WERI-Rb-1 (cell line): ENCODE results near the gene B4GALT2.
A peak's percentile ranks its signal among the peaks of the same experiment; 100 is the strongest.

ENCODE experiments used
- DNase-seq: peaks from one replicate; pipeline ENCODE4 v3.0.0-alpha.2; 2020
- H3K27ac ChIP-seq: fragments of 250-450 bp; sonication (Bioruptor Pico); 2 replicates; pipeline ENCODE4 v1.5.1; 2020; ENCODE audit warnings: mild to moderate bottlenecking, moderate library complexity
- H3K27me3 ChIP-seq: fragments of 250-450 bp; sonication (Bioruptor Pico); 2 replicates; pipeline ENCODE4 v1.5.1; 2021; ENCODE audit warnings: mild to moderate bottlenecking, low read depth, moderate library complexity; ENCODE audit not compliant: insufficient read depth, severe bottlenecking
- H3K36me3 ChIP-seq: fragments of 250-450 bp; sonication (Bioruptor Pico); 2 replicates; pipeline ENCODE4 v1.5.1; 2020; ENCODE audit warnings: mild to moderate bottlenecking, moderate library complexity
- H3K4me3 ChIP-seq: 2 replicates; pipeline ENCODE4 v1.5.1; 2011; ENCODE audit warnings: low read depth, mild to moderate bottlenecking, control low read depth, low read length
- H3K9me3 ChIP-seq: fragments of 250-450 bp; sonication (Bioruptor Pico); 2 replicates; pipeline ENCODE4 v1.5.1; 2021; ENCODE audit warnings: mild to moderate bottlenecking, moderate library complexity; ENCODE audit not compliant: severe bottlenecking
- CTCF ChIP-seq: IDR thresholded peaks from 2 replicates; pipeline ENCODE4 v1.5.1; 2011; ENCODE audit warnings: low read depth, mild to moderate bottlenecking, control low read depth, inconsistent platforms, low read length

B4GALT2 gene

DNA sequence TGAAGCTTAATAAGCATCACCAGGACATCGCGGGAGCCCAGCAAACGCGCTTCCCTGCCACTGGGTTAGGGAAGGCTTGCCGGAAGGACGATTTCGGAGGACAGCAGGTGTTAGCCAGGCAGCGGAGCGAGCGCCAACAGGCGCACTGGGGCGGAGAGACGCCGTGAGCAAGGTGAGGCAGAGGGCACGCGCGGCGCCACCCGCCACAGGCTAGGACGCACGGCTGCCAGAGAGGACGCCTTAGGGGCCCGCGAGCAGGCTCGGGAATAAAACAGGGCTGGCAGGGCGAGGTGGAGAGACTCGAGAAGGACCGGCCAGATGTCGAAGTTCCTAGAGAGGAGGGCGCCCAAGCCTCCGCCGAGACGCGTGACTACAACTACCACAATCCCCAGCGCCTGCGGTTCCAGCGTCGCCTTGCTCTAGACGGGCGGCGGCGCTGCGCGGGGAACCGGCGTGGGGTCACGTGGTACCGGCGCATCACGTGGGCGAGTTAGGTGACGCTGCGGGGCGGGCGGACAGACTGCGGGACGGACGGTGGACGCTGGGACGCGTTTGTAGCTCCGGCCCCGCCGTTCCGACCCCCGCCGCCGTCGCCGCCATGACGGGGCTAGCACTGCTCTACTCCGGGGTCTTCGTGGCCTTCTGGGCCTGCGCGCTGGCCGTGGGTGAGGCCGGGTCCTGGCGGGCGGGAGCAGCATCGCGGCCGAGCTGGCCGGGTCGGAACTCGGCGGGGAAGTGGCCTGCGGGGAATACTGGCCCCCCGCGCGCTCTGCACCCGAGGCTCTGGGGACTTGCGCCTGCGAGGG is 4.4 kb upstream of the B4GALT2 start, which contains the start of gene ATP6V0B:
Gene ATP6V0B (plus strand): TSS at position 518 of the 806 bp plus-strand sequence. CDS start 81 bp downstream, at position 599.
- DNase-seq, result peak; percentile 96
- peak; percentile 18; the same call in 1 of the 2 replicates for TF ChIP-seq CTCF
- peaks cover 49% of the 10 kb centered on the region for H3K36me3 ChIP-seq

DNA sequence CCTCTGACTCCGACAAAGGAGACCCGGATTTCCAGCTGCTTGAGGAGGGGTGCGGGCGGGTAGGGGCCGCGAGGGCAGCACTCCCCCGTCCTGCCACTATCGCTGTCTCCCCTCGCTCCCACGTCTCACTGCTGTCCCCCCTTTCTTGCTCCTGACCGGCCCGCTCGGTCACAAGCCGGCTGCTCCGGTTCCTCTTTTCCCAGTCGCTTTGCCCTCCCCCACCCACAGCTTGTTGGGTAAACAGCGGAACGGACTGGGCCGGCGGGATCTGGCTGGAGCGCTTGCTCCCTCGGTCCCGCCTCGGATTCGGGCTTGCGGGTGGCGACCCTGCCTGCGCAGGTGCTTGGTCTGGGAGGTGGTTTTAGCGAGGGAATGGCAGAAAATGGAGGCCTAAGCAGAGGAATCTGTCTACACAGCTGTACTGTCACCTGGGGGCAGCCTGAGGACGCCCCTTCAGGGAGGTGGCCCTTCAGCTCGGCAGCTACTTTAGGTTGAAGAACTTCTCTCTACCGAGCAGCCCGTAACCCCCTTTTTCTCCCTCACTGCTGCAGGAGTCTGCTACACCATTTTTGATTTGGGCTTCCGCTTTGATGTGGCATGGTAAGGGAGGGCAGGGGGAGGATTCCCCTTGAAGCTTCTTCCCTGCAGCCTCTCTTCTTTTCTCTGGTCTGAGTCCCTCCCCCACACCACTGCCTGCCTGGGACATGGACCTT is 3.6 kb upstream of the B4GALT2 start:
- no peak for DNase-seq
- peak overlapping the region; percentile 85 for H3K27ac ChIP-seq
- peaks cover 50% of the 10 kb centered on the region for H3K36me3 ChIP-seq
- no peak for TF ChIP-seq CTCF
- peak overlapping the region; percentile 74 for H3K4me3 ChIP-seq
- no peaks in the 10 kb centered on the region for H3K27me3 ChIP-seq
- no peaks in the 10 kb centered on the region for H3K9me3 ChIP-seq

More for the DNA sequence above, 4.4 kb upstream of the B4GALT2 start, which contains the start of gene ATP6V0B:
- peak within 1 kb of the TSS; percentile 74 for H3K4me3 ChIP-seq
- H3K27ac ChIP-seq, result peak within 1 kb of the TSS; percentile 85
- no peaks in the 10 kb centered on the region for H3K27me3 ChIP-seq
- H3K9me3 ChIP-seq, result no peaks in the 10 kb centered on the region

DNA sequence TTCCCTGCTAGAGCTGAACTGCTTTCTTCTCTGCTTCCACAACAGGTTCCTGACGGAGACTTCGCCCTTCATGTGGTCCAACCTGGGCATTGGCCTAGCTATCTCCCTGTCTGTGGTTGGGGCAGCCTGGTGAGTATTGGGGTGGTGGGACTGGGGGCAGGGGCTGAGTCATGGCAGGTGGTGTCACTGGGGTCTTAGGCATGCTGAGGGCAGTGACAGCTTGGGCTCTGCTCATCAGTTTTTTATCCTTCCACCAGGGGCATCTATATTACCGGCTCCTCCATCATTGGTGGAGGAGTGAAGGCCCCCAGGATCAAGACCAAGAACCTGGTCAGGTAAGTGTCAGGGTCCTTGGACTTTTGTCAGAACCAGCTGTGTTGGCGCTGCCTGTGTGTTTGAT is 3.0 kb upstream of the B4GALT2 start:
- no peaks in the 10 kb centered on the region for H3K9me3 ChIP-seq
- peaks cover 55% of the 10 kb centered on the region for H3K36me3 ChIP-seq
- TF ChIP-seq CTCF, result no peak
- H3K27me3 ChIP-seq, result no peaks in the 10 kb centered on the region
- H3K4me3 ChIP-seq, result no peak overlapping the region; the same call in 1 of the 2 replicates
- DNase-seq, result no peak
- H3K27ac ChIP-seq, result no peak overlapping the region

GRCh38 chr1:43976890-43977289 is 2.1 kb upstream of the B4GALT2 start:
- Histone ChIP-seq H3K4me3 (no peak overlapping the region), H3K27ac (no peak overlapping the region)

More at GRCh38 chr1:43976890-43977289, 2.1 kb upstream of the B4GALT2 start:
- Histone ChIP-seq H3K9me3 (no peaks in the 10 kb centered on the region), H3K27me3 (no peaks in the 10 kb centered on the region), H3K36me3 (peaks cover 57% of the 10 kb centered on the region)
- TF ChIP-seq CTCF, result no peak
- no peak for DNase-seq
